Neutrophil (primary cell): ENCODE measurements around the gene FAM32A.

ENCODE experiments used
- H3K27ac ChIP-seq: fragments of 200-600 bp; sonication (generic); 2 replicates; pipeline ENCODE4 v1.5.1; 2016; ENCODE audit warnings: mild to moderate bottlenecking, moderate library complexity
- H3K27me3 ChIP-seq: fragments of 200-600 bp; sonication (generic); 2 replicates; pipeline ENCODE4 v1.6.0; 2016; ENCODE audit warnings: mild to moderate bottlenecking
- H3K36me3 ChIP-seq: fragments of 200-600 bp; sonication (generic); 2 replicates; pipeline ENCODE4 v1.5.1; 2017
- H3K4me1 ChIP-seq, 2 experiments: fragments of 200-600 bp in 1 of 2; sonication (generic) in 1 of 2; 1 replicate in 1 of 2; 2 replicates in 1 of 2; pipeline versions ENCODE4 v1.5.1 to v1.6.1; 2013 to 2016; ENCODE audit warnings: low read depth in 1 of 2, low read length in 1 of 2, mild to moderate bottlenecking in 1 of 2, moderate library complexity in 1 of 2; ENCODE audit not compliant: control insufficient read depth in 1 of 2, insufficient read depth in 1 of 2
- H3K4me3 ChIP-seq, 2 experiments: fragments of 200-600 bp in 1 of 2; sonication (generic) in 1 of 2; 1 replicate in 1 of 2; 2 replicates in 1 of 2; pipeline ENCODE4 v1.5.1; 2013 to 2016; ENCODE audit warnings: low read depth in 1 of 2, low read length in 1 of 2, mild to moderate bottlenecking in 1 of 2, moderate library complexity in 1 of 2
- H3K9me3 ChIP-seq: fragments of 200-600 bp; sonication (generic); 2 replicates; pipeline ENCODE4 v1.5.1; 2016
- CTCF ChIP-seq: fragments of 200-600 bp; sonication (generic); IDR thresholded peaks from 2 replicates; pipeline ENCODE4 v1.5.1; 2016; ENCODE audit warnings: antibody characterized with exemption

The FAM32A gene

GRCh38 chr19:16223746-16224145 is 38.5 kb downstream of the FAM32A start:
- no peaks in the 10 kb centered on the region for H3K27me3 ChIP-seq
- no peaks in the 10 kb centered on the region for H3K4me1 ChIP-seq
- H3K4me3 ChIP-seq, result no peak overlapping the region
- H3K27ac ChIP-seq, result no peak overlapping the region
- H3K9me3 ChIP-seq, result no peaks in the 10 kb centered on the region
- TF ChIP-seq CTCF, result no peak
- peaks cover 71% of the 10 kb centered on the region for H3K36me3 ChIP-seq

- Histone ChIP-seq H3K4me1 (peaks cover 0 to 4% of the 10 kb centered on the region in 2 experiments), H3K4me3 (no peak overlapping the region)
- no peak for TF ChIP-seq CTCF
Observed at GRCh38 chr19:16224293-16225045, 39.3 kb downstream of the FAM32A start.

GRCh38 chr19:16225279-16226183 is 40.3 kb downstream of the FAM32A start:
- no peaks in the 10 kb centered on the region for H3K27me3 ChIP-seq
- no peak overlapping the region for H3K27ac ChIP-seq
- H3K36me3 ChIP-seq, result peaks cover 82% of the 10 kb centered on the region
- H3K4me1 ChIP-seq, result peaks cover 0 to 13% of the 10 kb centered on the region in 2 experiments
- no peaks in the 10 kb centered on the region for H3K9me3 ChIP-seq
- no peak overlapping the region for H3K4me3 ChIP-seq
- TF ChIP-seq CTCF, result no peak

More at GRCh38 chr19:16224293-16225045, 39.3 kb downstream of the FAM32A start:
- no peak overlapping the region for H3K27ac ChIP-seq
- H3K36me3 ChIP-seq, result peaks cover 78% of the 10 kb centered on the region
- no peaks in the 10 kb centered on the region for H3K9me3 ChIP-seq
- H3K27me3 ChIP-seq, result no peaks in the 10 kb centered on the region

- peaks cover 0 to 14% of the 10 kb centered on the region in 2 experiments for H3K4me1 ChIP-seq
- H3K4me3 ChIP-seq, result no peak overlapping the region
- H3K27ac ChIP-seq, result no peak overlapping the region
- TF ChIP-seq CTCF, result no peak
- H3K27me3 ChIP-seq, result no peaks in the 10 kb centered on the region
- peaks cover 82% of the 10 kb centered on the region for H3K36me3 ChIP-seq
- no peaks in the 10 kb centered on the region for H3K9me3 ChIP-seq
Observed at GRCh38 chr19:16226184-16226591, 41.0 kb downstream of the FAM32A start.

- TF ChIP-seq CTCF, result no peak
- Histone ChIP-seq H3K36me3 (peaks cover 90% of the 10 kb centered on the region), H3K9me3 (no peaks in the 10 kb centered on the region), H3K4me1 (peaks cover 0 to 14% of the 10 kb centered on the region in 2 experiments), H3K27me3 (no peaks in the 10 kb centered on the region), H3K4me3 (no peak overlapping the region), H3K27ac (no peak overlapping the region)
Observed at GRCh38 chr19:16226878-16227836, 41.9 kb downstream of the FAM32A start.
